Measurements from ENCODE around the gene CRB1.

DNA sequence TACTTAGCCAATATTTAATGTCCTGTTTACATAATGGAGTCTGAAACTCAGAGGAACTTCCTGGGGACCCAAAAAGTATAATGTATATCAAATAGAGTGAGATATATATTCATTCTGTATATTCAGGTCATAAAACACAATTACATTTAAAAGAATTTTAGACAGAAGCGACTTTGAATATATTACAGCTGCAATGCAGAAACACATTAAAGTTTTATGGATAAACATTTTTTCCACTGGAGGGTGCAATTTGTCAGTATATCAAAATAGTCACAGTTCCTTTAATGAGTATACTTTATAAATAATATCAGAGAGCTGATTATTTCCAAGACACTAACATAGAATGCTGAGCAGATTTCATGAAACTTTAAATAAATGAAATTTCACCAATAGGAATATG is 43.9 kb upstream of the CRB1 start:
- TF ChIP-seq, protein P1, sequence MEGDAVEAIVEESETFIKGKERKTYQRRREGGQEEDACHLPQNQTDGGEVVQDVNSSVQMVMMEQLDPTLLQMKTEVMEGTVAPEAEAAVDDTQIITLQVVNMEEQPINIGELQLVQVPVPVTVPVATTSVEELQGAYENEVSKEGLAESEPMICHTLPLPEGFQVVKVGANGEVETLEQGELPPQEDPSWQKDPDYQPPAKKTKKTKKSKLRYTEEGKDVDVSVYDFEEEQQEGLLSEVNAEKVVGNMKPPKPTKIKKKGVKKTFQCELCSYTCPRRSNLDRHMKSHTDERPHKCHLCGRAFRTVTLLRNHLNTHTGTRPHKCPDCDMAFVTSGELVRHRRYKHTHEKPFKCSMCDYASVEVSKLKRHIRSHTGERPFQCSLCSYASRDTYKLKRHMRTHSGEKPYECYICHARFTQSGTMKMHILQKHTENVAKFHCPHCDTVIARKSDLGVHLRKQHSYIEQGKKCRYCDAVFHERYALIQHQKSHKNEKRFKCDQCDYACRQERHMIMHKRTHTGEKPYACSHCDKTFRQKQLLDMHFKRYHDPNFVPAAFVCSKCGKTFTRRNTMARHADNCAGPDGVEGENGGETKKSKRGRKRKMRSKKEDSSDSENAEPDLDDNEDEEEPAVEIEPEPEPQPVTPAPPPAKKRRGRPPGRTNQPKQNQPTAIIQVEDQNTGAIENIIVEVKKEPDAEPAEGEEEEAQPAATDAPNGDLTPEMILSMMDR (IDR thresholded peaks at IDR 0.05; ENCODE audit: insufficient read depth, low read depth, low read length): no peak
- TF ChIP-seq EZH2 (IDR thresholded peaks at IDR 0.05; ENCODE audit: insufficient read depth, low read length): no peak

All from astrocyte (in vitro differentiated cells and primary cell).